Body of pancreas (tissue), 4 donors: ENCODE data around the gene IFI27L2.

Experiments
- POLR2A ChIP-seq, 3 donors: fragments of 450-650 bp; IDR thresholded peaks; one replicate each; pipeline ENCODE4 v1.6.1; 2016; ENCODE audit warnings: antibody characterized with exemption in 3 of 3, mild to moderate bottlenecking in 2 of 3
- TF ChIP-seq, protein P1 (sequence below), 7 experiments: fragments of 450-650 bp in 4 of 7; fragments of 200-600 bp in 3 of 7; sonication (generic) in 3 of 7; IDR thresholded peaks; one replicate each; pipeline ENCODE4 v1.5.1; 2016 to 2019; ENCODE audit warnings: antibody characterized with exemption in 7 of 7

DNA sequence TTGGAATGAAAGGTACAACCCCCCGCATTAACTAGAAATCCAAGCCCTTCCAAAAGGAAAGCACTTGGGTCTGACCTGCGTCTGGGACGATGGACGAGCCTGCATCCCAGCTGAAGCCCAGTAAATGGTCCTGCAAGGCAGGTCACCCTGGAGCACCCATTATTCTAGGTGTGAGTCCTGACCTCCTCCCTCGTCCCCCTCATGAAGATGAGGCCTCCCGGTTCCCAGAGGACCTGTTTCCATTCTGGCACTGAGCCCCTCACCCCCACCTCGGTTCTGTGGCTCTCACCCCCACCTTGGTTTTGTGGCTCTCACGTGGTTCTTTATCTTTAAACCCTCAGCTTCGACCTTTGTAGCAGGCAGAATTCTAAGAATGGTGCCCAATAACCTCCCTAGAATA lies 11.5 kb downstream of the IFI27L2 start:
- TF ChIP-seq POLR2A (IDR thresholded peaks at IDR 0.05), result no peak
- TF ChIP-seq, protein P1, sequence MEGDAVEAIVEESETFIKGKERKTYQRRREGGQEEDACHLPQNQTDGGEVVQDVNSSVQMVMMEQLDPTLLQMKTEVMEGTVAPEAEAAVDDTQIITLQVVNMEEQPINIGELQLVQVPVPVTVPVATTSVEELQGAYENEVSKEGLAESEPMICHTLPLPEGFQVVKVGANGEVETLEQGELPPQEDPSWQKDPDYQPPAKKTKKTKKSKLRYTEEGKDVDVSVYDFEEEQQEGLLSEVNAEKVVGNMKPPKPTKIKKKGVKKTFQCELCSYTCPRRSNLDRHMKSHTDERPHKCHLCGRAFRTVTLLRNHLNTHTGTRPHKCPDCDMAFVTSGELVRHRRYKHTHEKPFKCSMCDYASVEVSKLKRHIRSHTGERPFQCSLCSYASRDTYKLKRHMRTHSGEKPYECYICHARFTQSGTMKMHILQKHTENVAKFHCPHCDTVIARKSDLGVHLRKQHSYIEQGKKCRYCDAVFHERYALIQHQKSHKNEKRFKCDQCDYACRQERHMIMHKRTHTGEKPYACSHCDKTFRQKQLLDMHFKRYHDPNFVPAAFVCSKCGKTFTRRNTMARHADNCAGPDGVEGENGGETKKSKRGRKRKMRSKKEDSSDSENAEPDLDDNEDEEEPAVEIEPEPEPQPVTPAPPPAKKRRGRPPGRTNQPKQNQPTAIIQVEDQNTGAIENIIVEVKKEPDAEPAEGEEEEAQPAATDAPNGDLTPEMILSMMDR (IDR thresholded peaks at IDR 0.05), result no peak
